Hippocampal formation (tissue), 2 donors: Measurements from ENCODE around the gene C4A.
"Not testable (repeated sequence)": the region's sequence is repeated elsewhere in the genome, so short reads cannot be mapped to it uniquely, and the experiment has no call there.

ENCODE experiments used
- DNase-seq, 2 donors: peaks; one replicate each; lab custom pipeline; 2025; lab: John Stamatoyannopoulos, UW

The C4A gene

GRCh38 chr6:31980998-31981397 is 859 bp upstream of the C4A start:
- not testable (repeated sequence) for DNase-seq

- not testable (repeated sequence) for DNase-seq
These were observed 7.5 kb downstream of the C4A start for GRCh38 chr6:31989363-31989762.

- not testable (repeated sequence) for DNase-seq
These were observed 12.6 kb downstream of the C4A start for GRCh38 chr6:31994421-31994820.

- not testable (repeated sequence) for DNase-seq
These were observed 14.5 kb downstream of the C4A start for GRCh38 chr6:31996385-31996784.

- not testable (repeated sequence) for DNase-seq
These were observed 20.9 kb downstream of the C4A start for GRCh38 chr6:32002546-32003268.

GRCh38 chr6:32003301-32003700 is 21.4 kb downstream of the C4A start:
- not testable (repeated sequence) for DNase-seq

- not testable (repeated sequence) for DNase-seq
These were observed 22.5 kb downstream of the C4A start for GRCh38 chr6:32004393-32004792.

- not testable (repeated sequence) for DNase-seq
These were observed 23.1 kb downstream of the C4A start for GRCh38 chr6:32004864-32005537.

GRCh38 chr6:32005538-32005880 is 23.7 kb downstream of the C4A start:
- not testable (repeated sequence) for DNase-seq

GRCh38 chr6:32005991-32006529 is 24.2 kb downstream of the C4A start:
- DNase-seq, result not testable (repeated sequence)

GRCh38 chr6:32007086-32007485 is 25.2 kb downstream of the C4A start:
- DNase-seq, result not testable (repeated sequence)

- DNase-seq, result not testable (repeated sequence)
These were observed 26.2 kb downstream of the C4A start for GRCh38 chr6:32008037-32008436.

GRCh38 chr6:32008616-32009015 is 26.8 kb downstream of the C4A start:
- DNase-seq, result not testable (repeated sequence)

GRCh38 chr6:32009537-32009936 is 27.7 kb downstream of the C4A start:
- DNase-seq, result not testable (repeated sequence)

- DNase-seq, result not testable (repeated sequence)
These were observed 29.1 kb downstream of the C4A start for GRCh38 chr6:32010856-32011530.

GRCh38 chr6:32012941-32013617 is 31.2 kb downstream of the C4A start:
- not testable (repeated sequence) for DNase-seq

GRCh38 chr6:32013738-32014137 is 31.9 kb downstream of the C4A start:
- not testable (repeated sequence) for DNase-seq

- DNase-seq, result not testable (repeated sequence)
These were observed 32.7 kb downstream of the C4A start, which contains the start of gene C4B for GRCh38 chr6:32014547-32014946. Gene C4B (plus strand): TSS chr6:32014795. CDS start chr6:32014846, 51 bp downstream.

- DNase-seq, result not testable (repeated sequence)
These were observed 40.2 kb downstream of the C4A start for GRCh38 chr6:32022100-32022499.

GRCh38 chr6:32028631-32029030 is 46.8 kb downstream of the C4A start:
- not testable (repeated sequence) for DNase-seq

- not testable (repeated sequence) for DNase-seq
These were observed 47.7 kb downstream of the C4A start for GRCh38 chr6:32029553-32029952.
